Activated CD8-positive, alpha-beta memory T cell treated with anti-CD3 and anti-CD28 coated beads, Interleukin-2, amount 50 U/mL, for 4 hours (primary cell): ENCODE measurements around the gene CKS1B.

Experiments
- DNase-seq: peaks from one replicate; pipeline ENCODE4 v3.0.0-alpha.2; 2020

The CKS1B gene

DNA sequence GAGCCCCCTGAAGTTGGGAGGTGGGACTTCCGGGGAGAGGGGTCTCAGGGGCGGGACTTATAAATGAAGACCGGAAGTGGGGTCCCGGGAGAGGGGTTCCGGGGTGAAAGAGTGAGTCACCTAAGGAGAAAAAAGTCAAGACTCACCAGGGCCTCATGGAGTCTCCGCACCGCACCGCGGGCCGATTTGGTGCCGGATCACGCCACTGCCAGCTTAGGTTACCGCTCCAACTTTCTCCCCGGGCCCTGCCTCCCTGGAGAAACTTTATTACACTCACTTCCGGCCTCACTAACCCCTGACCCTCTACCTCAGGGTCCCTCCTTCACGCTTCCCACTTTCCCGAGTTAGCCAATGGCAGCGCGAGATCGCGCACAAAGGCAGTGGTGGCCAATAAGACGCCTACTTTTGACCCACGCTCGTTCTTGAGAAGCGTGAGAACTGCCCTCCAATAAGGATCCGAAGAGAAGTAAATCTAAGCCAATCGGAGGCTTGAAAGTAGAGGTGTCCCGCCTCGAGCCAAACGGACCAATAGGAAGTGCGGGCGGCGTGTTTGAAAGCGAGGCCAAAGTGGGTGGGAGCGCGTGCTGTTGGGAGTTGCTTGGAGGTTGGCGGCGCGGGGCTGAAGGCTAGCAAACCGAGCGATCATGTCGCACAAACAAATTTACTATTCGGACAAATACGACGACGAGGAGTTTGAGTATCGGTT, at the start of gene CKS1B:
TSS of gene CKS1B (plus strand) at position 580 of the 706 bp plus-strand sequence. CDS start at position 645, 65 bp downstream.
- peak; percentile 92 for DNase-seq

DNA sequence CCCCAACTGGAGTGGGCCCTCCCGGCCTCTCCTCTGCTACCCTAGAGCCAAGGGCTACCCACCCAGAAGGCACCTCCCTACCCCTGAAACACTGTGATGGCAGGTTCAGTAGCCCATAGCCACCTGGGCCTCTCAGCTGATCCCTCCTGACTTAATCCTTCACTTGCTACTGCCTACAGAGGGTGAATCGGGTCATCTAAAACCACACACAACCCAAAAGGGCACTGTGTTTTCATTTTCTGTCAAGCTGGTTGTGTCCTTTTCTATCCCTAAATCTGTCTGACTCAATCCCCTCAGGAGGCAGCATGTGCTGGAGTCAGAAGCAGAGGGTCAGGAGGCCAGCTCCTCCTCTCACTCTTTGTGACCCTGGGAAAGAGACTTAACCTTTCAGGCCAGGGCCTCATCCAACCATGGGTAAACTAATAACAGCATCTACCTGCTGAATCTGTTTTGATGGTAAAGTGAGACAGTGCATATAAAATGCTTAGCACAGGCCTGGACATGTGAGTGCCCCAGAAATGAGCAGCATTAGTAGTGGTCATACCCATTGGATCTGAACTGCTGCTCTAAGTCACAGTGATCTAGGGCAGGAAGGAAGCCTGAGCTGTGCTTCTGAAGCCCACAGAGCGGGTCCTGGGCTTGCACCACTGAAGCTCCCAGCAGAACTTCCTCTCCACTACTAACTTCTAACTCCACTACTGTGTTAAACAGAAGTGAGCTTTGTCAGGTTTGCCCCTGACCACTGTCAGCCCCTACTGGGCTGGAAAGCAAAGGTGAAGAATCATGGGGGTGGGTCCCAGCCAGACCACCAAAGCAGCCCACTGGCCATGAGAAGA, 48.9 kb upstream of the CKS1B start:
- DNase-seq = no peak

DNA sequence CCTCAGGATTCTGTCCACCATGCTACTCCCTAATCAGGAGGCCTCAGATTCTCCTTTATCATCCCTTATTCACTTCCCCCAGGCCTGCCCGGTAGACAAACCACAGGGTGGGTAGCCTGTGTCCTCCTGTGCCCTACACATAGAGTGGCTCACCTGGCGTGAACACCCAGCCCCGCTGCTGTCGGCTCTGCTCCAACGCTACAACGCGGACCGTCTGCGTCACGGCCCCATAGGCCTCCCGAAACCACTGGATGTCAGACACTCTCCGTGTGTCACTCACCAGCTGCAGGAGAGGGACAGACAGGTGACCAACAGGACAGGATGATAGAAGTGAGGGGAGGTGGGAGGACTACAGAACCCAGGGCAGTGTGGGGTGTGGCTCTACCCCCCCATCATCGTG, 48.3 kb upstream of the CKS1B start:
- DNase-seq = no peak

DNA sequence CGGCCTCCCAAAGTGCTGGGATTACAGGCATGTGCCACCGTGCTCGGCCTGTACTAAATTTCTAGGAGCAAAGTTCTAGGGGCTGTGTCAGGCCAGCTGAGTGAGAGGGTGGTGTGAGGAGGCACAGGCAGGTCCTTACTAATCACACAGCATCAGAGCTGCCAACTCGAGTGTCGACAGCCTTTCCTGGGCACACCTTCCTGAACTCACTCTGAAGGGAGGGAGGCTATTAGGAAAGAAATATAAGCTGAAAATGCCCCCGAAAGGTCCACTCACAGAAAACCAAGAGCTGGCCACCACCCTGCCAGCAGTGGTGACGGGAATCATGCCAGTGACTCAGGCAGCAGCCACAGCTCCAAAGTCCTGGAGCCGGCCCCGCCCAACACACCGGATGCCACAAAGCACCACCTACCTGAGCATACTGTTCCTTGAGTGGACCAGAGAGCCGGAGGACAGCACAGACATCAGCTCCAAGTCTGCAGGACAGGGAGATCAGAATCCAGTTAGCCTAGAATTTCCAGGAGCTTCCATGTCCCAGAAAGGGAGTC, 42.5 kb upstream of the CKS1B start:
- DNase-seq = no peak

DNA sequence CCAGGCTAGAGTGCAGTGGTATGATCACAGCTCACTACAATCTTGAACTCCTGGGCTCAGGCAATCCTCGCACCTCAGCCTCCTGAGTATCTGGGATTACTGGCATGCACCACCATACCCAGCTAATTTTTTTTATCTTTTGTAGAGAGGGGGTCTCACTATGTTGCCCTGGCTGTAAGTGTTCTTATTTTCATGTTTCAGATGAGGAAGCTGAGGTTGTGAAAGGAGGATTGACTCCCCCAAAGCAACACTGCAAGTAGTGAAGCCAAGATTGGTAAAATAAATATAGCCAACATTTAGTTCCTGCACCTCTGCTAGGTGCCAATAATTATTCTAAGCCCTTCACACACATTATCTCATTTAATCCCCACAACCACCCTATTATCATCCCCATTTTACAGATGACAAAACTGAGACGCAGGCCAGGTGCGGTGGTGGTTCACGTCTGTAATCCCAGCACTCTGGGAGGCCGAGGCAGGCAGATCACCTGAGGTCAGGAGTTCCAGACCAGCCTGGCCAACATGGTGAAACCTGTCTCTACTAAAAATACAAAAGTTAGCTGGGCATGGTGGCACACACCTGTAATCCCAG, 40.0 kb upstream of the CKS1B start:
- DNase-seq = no peak

DNA sequence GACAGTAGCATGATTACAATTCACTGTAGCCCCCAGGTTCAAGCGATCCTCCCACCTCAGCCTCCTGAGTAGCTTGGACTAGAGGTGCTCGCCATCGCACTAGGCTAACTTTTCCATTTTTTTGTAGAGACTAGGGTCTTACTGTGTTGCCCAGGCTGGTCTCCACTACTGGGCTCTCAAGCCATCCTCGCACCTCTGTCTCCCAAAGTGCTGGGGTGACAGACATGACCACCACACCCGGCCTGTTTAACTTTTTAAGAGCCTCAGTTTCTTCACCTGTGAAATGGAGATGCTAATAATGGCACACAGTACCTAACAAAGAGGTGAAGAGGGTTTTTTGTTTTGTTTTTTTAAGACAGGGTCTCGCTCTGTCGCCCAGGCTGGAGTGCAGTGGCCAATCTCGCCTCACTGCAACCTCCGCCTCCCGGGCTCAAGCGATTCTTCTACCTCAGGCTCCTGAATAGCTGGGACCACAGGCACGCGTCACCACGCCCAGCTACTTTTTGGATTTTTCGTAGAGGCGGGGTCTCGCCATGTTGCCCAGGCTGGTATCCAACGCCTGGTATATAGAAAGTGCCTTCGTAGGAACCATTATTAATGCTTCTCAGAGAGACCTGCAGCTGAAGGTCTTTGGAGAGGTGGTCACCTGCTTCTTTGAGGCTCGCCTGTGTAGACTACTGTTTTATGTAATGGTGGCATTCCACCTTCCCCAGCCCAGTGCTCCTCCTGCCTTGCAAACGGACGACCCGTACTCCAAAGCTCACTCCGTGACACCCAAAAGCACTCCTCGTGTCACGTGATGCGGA, 38.5 kb upstream of the CKS1B start:
- no peak for DNase-seq

DNA sequence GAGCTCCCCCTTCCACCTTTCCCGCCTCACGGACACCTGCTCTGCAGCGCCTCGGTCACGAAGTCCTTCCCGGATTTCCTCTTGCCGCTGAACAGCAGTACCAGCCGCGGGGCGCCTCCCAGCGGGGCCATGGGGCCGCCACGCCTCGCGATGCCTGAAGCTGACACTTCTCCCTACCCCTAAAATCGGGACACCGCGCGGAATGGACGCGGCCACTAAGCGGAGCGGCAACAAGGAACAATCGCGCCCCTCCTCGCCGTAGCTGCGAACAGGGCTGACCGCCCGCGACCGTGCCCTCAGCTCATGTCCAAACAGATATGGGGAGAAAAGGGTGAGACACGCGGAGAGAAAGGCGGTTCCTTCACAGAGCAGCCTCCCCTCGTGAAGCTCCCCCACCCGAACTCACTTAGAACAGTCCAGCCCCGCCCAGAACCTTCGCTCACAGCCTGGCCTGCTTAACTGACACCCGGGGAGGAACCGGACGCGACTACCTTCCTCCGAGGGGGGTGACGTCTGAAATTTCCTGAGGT, 37.9 kb upstream of the CKS1B start, which contains the start of gene PMVK:
TSS of gene PMVK (minus strand) at position 165 of the 530 bp plus-strand sequence. CDS start at position 131, 34 bp downstream.
- DNase-seq = peak; percentile 92

DNA sequence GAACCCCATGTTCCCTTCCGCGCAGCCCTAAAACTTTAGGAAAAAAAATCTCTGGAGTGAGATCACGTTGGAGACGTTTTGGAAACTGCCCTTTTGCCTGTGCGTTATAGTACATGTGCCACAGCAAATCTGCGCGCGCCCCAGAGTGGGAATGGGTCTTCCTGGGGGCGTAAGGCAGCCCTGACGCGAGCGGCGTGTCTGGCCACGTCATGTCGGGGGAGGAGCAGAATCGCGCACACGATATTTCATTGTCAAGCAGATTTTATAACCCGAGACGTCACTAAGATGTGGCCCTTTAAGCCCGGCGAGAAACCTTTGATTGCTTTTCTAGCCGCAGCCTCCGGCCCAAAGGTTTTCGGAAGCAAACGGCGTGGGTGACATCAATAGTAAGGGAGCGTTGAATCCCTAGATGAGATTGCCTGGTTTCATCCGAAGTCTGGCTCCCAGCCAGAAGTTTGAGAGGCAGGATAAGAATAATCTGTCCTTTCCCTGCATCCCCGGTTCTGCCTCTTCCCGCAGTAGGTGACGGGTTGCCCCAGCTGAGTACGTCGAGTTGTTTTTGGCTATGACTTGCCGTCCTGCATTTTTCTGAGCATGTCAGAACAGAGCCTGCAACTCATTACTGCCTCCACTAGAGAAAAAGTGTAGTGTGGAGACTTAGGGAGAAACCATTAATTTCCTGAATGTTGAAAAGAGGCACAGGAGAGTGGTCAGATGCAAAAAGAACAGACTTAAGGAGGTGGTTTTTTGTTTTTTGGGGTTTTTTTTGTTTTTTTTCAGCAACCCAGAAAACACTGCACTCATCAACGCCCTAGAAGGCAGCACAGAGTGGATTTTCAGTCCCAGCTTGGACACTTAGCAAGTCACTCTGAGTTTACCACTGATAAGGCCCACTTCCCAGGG, 37.1 kb upstream of the CKS1B start:
- peak; percentile 89 for DNase-seq

DNA sequence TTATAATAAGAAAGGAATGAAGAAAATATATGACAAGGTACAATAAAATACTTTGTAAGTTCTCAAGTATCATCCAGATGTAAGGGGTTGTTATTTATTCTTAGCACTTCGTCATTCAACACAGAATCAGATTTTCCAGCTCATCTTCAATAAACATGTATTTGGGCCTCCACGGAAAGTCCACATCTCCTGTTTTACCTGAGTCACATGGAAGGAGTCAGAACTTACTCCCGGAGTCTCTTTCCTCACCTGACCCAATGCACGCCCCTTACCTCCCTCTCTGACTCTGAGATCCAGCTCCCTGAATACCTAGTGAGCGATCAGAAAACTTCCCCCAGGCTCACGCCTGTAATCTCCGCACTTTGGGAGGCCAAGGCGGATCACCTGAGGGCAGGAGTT, 36.5 kb upstream of the CKS1B start:
- DNase-seq = no peak

DNA sequence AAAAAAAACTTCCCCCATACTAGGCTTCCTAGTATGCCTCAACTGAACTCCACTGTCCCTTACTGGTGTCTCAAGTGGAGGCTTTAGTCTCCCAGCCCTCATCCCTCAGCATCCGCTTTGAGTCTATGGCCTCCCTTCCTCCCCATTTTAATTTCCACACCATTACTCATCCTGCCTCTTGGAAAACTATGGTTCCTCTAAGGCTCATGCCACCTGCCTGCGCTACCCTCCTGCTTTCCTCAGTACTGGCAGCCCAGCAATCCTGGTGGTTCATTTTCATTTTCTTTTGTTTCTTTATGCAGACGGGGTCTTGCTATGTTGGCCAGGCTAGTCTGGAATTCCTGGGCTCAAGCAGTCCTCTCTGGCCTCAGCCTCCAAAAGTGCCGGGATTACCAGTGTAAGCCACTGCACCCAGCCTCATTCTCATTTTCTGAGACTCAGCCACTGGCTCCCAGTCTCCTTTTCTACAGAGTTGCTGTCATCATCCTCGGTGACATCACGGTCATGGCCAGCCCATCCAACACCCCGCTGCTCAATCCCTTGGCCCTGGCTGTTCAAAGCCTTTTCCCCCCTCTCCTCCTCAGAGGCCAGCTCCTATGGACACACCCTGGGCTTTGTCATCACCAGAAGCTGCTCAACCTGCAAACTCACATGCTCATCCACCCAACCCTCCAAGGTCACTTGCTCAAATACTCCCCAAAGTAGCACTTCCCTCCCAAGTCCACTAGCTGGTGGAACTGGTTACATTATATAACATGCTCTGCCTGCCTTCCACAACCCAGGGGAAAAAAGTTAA, 35.7 kb upstream of the CKS1B start:
- no peak for DNase-seq

DNA sequence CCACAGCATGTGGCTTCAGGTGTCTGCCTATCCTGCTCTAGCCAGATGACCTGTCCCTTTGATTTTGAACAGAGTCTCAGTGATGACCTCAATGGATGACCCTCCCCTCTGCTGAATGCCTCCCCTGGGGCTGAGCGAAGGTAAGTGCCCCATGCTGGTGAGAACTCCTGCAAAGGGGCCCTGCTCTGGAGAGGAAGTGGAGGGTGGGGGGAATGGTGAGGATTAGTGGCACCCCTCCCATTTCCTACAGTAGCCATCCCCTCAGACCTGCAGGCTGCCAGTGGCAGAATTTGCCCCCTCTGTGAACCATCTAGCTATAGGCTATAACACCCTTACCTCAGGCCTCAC, 34.3 kb upstream of the CKS1B start:
- DNase-seq = no peak

DNA sequence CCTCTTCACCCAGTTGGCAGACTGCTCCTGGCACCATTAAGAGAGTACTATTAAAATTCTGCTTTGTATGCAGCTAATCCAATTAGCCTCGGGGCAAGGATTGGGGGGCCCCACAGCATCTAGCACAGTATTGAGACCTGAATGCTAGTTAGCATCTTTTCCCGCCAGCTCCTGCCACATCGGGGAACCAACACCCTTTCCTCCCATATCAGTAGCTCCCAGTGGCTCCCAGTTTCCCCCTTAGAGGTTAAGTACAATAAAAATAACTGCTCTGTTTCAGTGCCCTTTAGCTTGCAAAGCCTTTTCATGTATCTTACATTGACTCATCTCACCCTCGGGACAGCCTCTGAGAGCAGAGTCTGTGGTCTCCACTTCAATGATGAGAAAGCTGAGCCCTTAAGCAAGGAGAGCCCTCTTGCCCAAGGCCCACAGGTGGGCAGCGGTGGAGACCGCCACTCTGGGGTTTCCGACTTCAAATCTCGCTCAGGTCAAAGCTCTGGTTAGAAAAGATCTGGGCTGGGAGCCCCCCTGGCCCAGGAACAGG, 33.8 kb upstream of the CKS1B start:
- DNase-seq = no peak

DNA sequence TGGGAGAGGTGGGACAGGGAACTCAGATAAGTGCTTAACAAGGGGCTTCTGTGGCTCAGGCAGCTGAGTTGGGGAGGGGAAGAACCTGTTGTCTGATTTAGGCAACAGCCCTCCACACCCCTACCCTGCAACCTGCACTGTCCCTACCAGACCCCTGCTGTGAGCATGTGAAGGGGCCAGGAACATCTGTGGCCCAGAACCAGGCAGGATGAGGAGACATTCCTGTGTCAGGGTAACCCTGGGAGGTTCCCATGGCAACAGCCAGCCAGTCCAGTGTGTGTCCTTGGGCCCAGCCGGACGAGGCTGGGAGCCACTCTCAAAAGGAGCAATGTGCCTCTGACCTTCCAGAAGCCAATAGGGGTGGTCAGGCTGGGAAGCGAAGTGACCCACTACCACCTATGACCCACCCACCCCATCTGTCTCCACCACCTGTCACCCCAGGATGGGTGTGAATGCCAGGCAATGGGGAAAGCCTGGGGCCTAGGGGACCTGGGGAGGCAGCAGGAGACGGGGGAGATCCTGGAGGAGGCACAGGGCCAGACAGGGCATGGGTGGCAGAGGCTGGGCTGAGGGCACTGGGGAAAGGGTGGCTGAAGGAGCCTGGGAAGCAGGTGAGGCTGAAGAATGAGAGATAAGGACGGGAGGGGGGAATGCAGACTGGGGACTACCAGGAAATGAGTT, 33.0 kb upstream of the CKS1B start:
- DNase-seq = no peak

DNA sequence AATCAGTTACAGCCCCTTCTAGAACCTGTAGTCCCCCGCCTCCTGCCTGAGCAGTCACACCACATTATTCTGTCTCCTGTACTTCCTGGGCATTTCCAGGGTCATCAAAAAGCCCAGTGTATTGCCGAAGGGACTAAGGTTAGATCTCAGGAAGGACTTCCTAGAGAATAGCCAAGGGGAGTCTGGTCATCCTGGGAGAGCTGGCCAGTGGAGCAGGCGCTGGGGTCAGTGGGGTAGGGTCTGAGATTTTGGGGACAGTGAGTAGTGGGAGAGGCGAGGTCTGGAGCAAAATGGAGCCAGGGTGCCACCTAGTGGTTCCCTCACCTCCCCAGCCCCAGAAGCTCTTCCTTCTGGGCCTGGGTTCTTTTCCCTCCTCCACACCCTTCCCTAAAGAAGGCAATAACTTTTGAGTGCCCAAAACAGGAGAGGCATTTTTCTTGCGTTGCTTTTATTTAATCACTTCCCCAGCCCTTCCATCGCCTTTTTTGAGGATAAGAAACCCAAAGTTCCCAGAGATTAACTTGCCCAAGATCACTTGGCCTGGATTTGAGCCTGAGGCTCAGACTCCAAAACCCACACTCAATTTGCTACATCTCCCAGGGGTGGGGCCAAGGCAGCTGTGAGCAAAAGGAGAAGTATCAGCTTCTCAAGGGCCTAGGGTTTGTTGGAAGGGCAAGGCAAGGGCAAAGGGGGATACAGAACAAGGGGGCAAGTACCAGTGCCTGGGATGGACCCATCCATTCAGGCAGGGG, 30.7 kb upstream of the CKS1B start:
- peak; percentile 43 for DNase-seq

DNA sequence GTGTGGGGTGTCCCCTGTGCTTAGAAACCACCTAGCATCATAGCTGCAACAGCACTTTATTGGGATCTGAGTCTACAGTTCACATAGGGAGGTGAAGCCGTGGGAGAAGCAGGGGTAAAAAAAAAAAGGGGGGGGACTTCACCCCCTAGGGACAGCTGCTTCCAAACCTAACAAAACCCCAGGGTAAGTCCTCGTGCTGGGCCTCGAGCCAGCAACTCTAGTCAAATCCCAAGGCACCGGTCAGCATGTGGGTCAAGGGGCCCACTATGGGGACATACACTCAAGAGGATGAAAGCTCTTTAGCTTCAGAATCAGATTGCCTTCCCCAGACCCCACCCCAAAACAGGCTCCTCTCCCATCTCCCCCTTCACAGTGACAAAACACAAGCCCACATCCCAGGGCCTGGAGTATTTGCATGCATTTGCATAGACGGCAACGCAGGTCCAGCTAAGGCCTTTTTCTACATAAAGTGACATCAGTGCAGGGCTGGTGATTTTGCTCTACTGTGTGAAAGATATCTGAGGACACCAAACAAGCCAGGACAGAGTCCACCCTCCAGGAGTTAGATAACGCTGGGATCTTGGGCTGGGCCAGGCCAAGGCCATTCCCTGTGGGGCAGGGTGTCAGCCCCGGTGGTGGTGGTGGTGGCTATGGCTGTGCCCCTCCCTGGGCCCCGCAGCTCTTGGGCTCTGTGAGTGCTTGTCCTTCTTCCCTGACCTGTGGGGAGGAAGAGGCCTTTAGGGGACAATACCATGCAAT, 29.9 kb upstream of the CKS1B start:
- no peak for DNase-seq

DNA sequence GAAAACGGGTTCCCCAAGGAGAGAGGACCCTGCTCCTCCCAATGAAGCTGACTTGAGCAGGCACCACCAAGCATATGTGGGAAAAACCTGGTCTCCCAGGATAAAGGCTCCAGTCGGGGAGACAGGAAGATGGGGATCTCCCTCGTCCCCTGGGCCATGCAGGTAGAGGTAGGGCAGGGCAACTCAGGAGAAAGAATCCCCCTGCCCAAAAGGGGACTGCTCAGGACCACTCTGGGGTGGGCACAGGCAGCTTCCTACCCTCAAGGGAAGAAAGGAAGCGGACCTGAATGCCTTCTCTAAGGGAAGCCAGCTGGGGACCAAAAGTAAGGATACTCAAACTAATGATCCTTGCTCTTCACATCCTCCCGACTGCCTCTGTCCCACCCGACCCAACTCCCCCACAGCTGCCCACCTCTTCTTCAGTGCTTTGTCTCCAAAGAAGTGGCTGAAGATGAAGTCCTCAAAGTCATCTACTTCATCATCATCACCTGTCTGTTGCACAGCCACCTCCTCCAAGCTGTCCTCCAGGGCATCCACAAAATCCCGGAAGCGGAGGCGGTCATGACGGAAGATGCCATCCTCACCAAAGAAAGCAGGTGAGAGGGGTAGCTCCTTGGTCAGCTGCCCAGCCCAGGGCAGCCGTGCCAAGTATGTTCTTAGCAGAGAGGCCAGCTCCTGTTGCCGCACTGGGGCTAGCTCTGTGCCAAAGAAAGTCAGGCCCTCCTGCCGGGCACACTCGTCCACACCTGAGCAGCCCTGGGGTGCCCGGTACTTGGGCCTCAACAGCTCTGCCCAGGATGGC, 29.1 kb upstream of the CKS1B start:
- no peak for DNase-seq
